GM13976 (cell line): ENCODE results near the gene KIAA2012.
"Not testable (repeated sequence)": the region's sequence is repeated elsewhere in the genome, so short reads cannot be mapped to it uniquely, and the experiment has no call there.

Source experiments
- DNase-seq: peaks from one replicate; pipeline ENCODE4 v3.0.0; 2012; ENCODE audit warnings: low spot score
- in situ Hi-C: fragments of 300-500 bp; cut with MboI; formaldehyde crosslinking; loops from one replicate; pipeline ENCODE4 v1.12.0; 2022; ENCODE audit warnings: low sequenced_read_pairs, mixed read lengths, inconsistent platforms; ENCODE audit not compliant: unreplicated experiment
- TF ChIP-seq, protein P1 (sequence below): IDR thresholded peaks from 2 replicates; pipeline ENCODE4 v1.5.1; 2012; ENCODE audit warnings: borderline replicate concordance, mild to moderate bottlenecking; ENCODE audit not compliant: insufficient read depth; ENCODE audit errors: extremely low read depth, missing control alignments, control extremely low read depth

KIAA2012 gene

DNA sequence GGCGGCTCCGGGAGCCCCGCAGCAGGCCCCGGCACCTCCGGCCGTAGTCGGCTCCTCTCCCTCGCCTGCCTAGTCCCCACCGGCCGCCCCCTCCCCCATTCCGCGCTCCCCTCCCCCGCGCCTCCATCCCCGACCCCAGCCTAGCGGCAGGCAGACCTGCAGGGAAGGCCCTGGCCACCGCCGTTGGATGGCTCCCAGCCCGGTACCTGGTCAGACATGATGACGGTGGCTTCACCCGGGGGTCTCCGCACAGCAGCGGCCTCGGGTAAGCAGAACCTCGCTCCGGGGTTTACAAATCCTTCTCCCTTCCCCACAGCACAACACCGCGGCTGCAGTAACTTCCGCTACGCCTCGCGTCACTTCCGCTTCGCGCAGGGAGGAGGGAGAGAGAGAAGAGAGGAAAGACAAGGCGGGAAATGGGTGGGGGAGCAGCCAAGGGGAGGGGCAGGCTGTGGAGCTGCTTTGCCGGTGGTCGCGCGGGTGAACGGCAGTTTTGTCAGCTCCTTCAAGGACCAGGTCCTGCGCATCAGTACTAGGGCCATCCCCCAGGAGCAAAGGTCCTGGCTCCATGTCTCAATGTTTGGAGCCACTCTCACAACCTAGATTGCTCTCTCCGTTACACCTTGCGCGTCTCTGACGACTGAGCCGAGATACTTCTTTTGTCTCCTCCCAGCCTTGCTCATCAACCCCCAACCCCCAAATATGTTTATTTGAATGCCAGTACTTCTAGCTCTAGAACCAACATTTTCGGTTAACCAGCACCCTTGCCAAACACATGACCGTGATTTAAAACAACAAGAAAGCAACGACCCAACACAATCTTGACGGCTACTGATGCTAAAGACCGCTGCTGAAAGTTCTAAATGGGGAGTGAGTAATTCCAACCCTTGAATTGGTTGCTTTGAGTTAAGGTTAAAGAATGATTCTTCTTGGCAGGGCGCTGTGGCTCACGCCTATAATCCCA lies 165.5 kb downstream of the KIAA2012 start, which contains the start of gene SUMO1:
Gene SUMO1 (minus strand): TSS at position 364 of the 964 bp plus-strand sequence. CDS start 146 bp downstream, at position 218.
- in situ Hi-C loops: no loop called here
- TF ChIP-seq, protein P1, sequence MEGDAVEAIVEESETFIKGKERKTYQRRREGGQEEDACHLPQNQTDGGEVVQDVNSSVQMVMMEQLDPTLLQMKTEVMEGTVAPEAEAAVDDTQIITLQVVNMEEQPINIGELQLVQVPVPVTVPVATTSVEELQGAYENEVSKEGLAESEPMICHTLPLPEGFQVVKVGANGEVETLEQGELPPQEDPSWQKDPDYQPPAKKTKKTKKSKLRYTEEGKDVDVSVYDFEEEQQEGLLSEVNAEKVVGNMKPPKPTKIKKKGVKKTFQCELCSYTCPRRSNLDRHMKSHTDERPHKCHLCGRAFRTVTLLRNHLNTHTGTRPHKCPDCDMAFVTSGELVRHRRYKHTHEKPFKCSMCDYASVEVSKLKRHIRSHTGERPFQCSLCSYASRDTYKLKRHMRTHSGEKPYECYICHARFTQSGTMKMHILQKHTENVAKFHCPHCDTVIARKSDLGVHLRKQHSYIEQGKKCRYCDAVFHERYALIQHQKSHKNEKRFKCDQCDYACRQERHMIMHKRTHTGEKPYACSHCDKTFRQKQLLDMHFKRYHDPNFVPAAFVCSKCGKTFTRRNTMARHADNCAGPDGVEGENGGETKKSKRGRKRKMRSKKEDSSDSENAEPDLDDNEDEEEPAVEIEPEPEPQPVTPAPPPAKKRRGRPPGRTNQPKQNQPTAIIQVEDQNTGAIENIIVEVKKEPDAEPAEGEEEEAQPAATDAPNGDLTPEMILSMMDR: no peak
- peak; percentile 95 for DNase-seq

DNA sequence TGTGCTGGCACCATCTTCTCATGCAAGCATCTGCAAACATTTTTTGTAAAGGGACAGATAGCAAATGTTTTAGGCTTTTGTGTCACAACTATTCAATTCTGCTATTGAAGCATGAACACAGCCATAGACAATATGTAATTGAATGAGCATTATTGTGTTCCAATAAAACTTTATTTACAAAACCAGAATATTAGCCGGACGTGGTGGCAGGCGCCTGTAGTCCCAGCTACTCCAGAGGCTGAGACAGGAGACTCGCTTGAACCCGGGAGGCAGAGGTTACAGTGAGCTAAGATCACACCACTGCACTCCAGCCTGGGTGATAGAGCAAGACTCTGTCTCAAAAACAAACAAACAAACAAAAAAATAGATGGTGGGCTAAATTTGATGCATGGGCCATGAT lies 174.7 kb downstream of the KIAA2012 start:
- in situ Hi-C loops, DNase-seq: not testable (repeated sequence)

DNA sequence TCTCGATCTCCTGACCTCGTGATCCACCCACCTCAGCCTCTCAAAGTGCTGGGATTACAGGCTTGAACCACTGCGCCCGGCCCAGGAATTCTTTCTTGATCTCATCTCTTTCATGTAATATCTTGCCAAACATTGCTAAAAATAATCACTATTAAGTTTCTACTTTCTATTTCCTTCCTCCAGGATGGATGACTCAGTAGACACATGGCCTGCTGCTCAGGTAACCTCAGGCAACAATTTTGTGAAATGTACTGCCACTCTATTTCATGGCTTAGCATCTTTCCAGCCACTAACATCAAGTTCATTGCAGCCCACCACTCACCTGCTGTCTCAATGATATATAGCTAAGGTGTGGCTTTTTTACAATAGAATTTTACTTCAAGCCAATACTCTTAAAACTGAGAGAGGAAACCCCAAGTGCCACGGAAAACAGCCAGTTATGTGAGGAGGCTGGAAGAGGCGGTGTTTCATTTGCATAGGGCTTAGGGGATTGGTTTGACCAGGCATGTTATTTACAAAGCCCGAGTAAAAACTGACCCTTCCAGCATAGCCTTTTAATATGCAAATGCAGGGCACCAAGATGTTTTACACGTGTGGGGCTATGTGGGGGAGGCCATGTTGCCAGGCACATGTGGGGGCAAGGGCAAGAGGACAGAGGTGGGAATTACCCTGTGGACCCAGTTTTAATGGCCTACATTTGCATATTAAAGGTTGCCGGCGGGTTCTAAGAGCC lies 176.6 kb downstream of the KIAA2012 start:
- no peak for DNase-seq
- in situ Hi-C loops: no loop called here
- TF ChIP-seq, protein P1: no peak

DNA sequence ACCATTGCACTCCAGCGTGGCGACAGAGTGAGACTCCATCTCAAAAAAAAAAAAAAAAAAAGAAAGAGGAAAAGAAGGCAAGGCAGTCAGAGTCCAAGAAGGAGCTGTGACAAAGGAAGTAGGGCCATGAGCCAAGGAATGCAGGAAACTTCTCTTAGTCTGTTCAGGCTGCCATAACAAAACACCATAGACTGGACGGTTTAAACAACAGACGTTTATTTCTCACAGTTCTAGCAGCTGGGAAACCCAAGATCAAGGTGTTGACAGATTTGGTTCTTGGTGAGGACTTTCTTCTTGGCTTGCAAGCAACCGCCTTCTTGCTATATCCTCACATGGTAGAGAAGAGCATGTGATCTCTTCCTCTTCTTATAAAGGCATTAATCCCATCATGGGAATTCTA lies 178.4 kb downstream of the KIAA2012 start:
- in situ Hi-C loops: no loop called here
- TF ChIP-seq, protein P1: no peak
- DNase-seq: no peak
